Bronchial epithelial cell (primary cell): ENCODE measurements around the gene OR51V1. TPM values are rescaled to one million over a fixed set of nuclear protein-coding genes. Genes with fewer than 3 reads are reported as not detected.

Experiments
- DNase-seq: peaks from one replicate; pipeline ENCODE4 v3.0.0-alpha.2; 2010; ENCODE audit warnings: low read depth
- FAIRE-seq: peaks from 2 replicates; lab custom pipeline; 2011; peaks lifted over from hg19 to GRCh38; lab: Jason Lieb, UNC
- H3K27me3 ChIP-seq: 2 replicates; pipeline ENCODE4 v1.5.1; 2011; ENCODE audit warnings: low read length; ENCODE audit not compliant: control insufficient read depth, insufficient read depth
- H3K36me3 ChIP-seq: 2 replicates; pipeline ENCODE4 v1.5.1; 2011; ENCODE audit warnings: low read length; ENCODE audit not compliant: control insufficient read depth, insufficient read depth
- H3K4me3 ChIP-seq: 2 replicates; pipeline ENCODE4 v1.5.1; 2011; ENCODE audit warnings: mild to moderate bottlenecking, low read depth, low read length, control low read depth
- CTCF ChIP-seq: IDR thresholded peaks from 2 replicates; pipeline ENCODE4 v1.5.1; 2011; ENCODE audit warnings: mild to moderate bottlenecking, moderate library complexity, low read length, control low read depth, inconsistent platforms; ENCODE audit not compliant: insufficient read depth, severe bottlenecking
- total RNA-seq: library from RNA; depleted of rRNA; stranded (reverse); fragments of >200 nt; gene quantifications from 2 replicates; pipeline ENCODE4 v1.2.1, GENCODE V29; 2014

Gene OR51V1
- total RNA-seq, 1 donor from 2014 or later = not detected

- Histone ChIP-seq H3K36me3 (no peaks in the 10 kb centered on the region), H3K27me3 (no peaks in the 10 kb centered on the region), H3K4me3 (no peak overlapping the region)
- TF ChIP-seq CTCF = no peak
- DNase-seq = no peak
- no peak for FAIRE-seq
These were observed 24.3 kb upstream of the OR51V1 start for GRCh38 chr11:5224538-5225479.

- FAIRE-seq = no peak
- Histone ChIP-seq H3K4me3 (no peak overlapping the region), H3K36me3 (no peaks in the 10 kb centered on the region), H3K27me3 (no peaks in the 10 kb centered on the region)
- no peak for TF ChIP-seq CTCF
- DNase-seq = no peak
These were observed 23.2 kb upstream of the OR51V1 start for GRCh38 chr11:5223686-5224085.

- Histone ChIP-seq H3K36me3 (no peaks in the 10 kb centered on the region), H3K27me3 (no peaks in the 10 kb centered on the region), H3K4me3 (no peak overlapping the region)
- no peak for TF ChIP-seq CTCF
- DNase-seq (no peak), FAIRE-seq (no peak)
These were observed 22.7 kb upstream of the OR51V1 start for GRCh38 chr11:5223146-5223545.

GRCh38 chr11:5210376-5210885, 9.9 kb upstream of the OR51V1 start:
- Histone ChIP-seq H3K36me3 (no peaks in the 10 kb centered on the region), H3K4me3 (no peak overlapping the region), H3K27me3 (no peaks in the 10 kb centered on the region)
- no peak for DNase-seq
- FAIRE-seq = no peak
- no peak for TF ChIP-seq CTCF

- FAIRE-seq = no peak
- Histone ChIP-seq H3K36me3 (no peaks in the 10 kb centered on the region), H3K4me3 (no peak overlapping the region), H3K27me3 (no peaks in the 10 kb centered on the region)
- peak; percentile 69 for DNase-seq
- TF ChIP-seq CTCF = peak; percentile 49
These were observed 4.3 kb upstream of the OR51V1 start for GRCh38 chr11:5204787-5205186.
